Measurements from ENCODE around the gene CCDC187. TPM values are rescaled to one million over a fixed set of nuclear protein-coding genes. Genes with fewer than 3 reads are reported as not detected.

CCDC187 gene
- total RNA-seq, 1 donor from 2014 or later = 1.4 TPM

DNA sequence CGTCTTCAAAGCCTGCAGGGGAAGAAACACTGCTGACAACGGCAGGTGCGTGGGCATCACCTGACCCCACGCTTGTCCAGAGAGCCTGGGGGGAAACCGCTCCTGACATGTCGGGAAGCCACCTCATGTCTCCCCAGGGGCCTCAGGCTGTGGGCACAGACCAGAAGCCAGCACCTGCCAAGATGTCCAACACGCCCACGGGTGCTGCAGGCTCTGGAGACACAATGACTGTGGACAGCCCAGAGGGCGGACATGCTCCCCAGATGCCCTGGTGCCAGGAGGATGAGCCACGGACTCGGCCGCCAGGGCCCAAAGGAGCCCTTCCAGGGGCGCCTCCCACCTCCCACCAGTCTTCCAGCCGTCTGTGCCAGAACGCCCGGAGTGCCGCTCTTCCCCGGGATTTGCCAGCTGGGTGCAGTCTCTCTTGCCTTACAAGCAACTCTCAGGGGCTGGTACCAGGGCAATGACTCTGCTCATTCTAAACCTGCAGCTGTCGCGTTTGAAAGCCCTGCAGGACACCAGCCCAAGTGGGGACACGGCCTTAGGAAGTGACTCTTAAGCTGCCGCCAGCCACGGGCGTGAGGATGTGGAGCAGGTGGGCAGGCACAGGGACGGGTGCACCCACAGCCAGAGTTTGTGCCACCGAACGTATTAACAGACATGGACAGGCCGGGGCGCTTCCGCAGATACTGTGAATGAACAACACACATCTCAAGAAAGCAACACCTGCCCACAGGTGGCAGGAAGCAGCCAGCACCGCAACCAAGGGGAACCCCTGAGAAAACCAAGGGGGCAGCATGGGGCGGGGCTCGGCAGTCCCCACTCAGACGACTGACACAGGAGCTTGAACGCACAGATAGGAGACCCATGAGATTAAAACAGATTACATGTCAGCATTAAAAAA, 92.2 kb downstream of the CCDC187 start:
- Mint-ChIP-seq H3K27ac (no peak overlapping the region), H3K4me3 (ENCODE audit: low read depth) (no peak overlapping the region), H3K27me3 (peaks cover 5% of the 10 kb centered on the region), H3K9me3 (ENCODE audit: low read depth) (no peaks in the 10 kb centered on the region), H3K36me3 (ENCODE audit: insufficient read depth) (peaks cover 18% of the 10 kb centered on the region), H3K4me1 (ENCODE audit: low read depth) (no peaks in the 10 kb centered on the region)
- TF ChIP-seq, protein P1, sequence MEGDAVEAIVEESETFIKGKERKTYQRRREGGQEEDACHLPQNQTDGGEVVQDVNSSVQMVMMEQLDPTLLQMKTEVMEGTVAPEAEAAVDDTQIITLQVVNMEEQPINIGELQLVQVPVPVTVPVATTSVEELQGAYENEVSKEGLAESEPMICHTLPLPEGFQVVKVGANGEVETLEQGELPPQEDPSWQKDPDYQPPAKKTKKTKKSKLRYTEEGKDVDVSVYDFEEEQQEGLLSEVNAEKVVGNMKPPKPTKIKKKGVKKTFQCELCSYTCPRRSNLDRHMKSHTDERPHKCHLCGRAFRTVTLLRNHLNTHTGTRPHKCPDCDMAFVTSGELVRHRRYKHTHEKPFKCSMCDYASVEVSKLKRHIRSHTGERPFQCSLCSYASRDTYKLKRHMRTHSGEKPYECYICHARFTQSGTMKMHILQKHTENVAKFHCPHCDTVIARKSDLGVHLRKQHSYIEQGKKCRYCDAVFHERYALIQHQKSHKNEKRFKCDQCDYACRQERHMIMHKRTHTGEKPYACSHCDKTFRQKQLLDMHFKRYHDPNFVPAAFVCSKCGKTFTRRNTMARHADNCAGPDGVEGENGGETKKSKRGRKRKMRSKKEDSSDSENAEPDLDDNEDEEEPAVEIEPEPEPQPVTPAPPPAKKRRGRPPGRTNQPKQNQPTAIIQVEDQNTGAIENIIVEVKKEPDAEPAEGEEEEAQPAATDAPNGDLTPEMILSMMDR (IDR thresholded peaks at IDR 0.05; ENCODE audit: unreplicated experiment) = no peak
- no peak for DNase-seq (ENCODE audit: low spot score, unreplicated experiment)

DNA sequence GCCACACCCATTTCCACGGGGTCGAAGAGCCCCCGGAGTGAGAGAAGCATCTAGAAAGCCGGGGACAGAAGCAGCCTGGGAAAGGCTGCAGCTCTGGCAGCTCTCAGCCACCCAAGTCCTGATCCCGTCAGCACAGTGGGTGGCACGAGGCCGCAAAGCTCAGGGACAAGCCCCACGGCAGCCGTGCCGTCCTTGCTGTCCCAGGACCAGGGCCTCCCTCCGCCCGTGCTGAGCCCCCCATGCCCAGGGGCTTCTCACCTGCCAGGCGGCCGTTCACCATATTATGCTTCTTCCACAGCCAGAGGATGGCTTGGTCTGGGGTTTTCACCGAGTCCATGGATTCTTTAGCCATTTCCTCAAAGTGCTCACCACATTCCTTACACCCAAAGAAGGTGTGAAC, 92.9 kb downstream of the CCDC187 start:
- no peak for DNase-seq (ENCODE audit: low spot score, unreplicated experiment)
- Mint-ChIP-seq H3K9me3 (ENCODE audit: low read depth) (no peaks in the 10 kb centered on the region), H3K27me3 (peaks cover 11% of the 10 kb centered on the region), H3K4me3 (ENCODE audit: low read depth) (no peak overlapping the region), H3K36me3 (ENCODE audit: insufficient read depth) (peaks cover 19% of the 10 kb centered on the region), H3K27ac (no peak overlapping the region), H3K4me1 (ENCODE audit: low read depth) (no peaks in the 10 kb centered on the region)
- TF ChIP-seq, protein P1 (IDR thresholded peaks at IDR 0.05; ENCODE audit: unreplicated experiment) = no peak

DNA sequence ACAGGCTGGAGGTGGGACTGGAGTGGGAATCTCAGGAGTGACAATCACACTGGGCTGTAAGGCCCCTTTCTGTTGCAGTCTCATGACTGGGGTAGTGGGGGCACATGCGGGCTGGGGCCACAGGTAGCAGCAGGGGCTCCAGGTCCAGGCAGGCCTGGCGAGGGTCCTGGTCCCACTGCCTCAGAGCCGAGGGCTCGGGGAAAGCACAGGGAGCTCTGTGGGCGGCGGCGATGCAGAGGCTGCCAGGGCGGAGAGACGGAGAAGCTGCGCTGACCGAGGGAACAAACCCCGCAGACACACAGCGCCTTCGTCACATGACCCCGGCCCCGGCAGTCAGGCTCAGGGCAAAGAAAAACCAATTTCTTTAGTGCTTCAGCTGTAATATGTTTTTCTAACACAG, 93.6 kb downstream of the CCDC187 start:
- no peaks in the 10 kb centered on the region for H3K9me3 Mint-ChIP-seq (ENCODE audit: low read depth)
- DNase-seq (ENCODE audit: low spot score, unreplicated experiment) = no peak
- H3K27ac Mint-ChIP-seq = no peak overlapping the region
- H3K4me3 Mint-ChIP-seq (ENCODE audit: low read depth) = no peak overlapping the region
- H3K4me1 Mint-ChIP-seq (ENCODE audit: low read depth) = no peaks in the 10 kb centered on the region
- peaks cover 17% of the 10 kb centered on the region for H3K36me3 Mint-ChIP-seq (ENCODE audit: insufficient read depth)
- H3K27me3 Mint-ChIP-seq = peaks cover 13% of the 10 kb centered on the region
- TF ChIP-seq, protein P1 (IDR thresholded peaks at IDR 0.05; ENCODE audit: unreplicated experiment) = no peak

DNA sequence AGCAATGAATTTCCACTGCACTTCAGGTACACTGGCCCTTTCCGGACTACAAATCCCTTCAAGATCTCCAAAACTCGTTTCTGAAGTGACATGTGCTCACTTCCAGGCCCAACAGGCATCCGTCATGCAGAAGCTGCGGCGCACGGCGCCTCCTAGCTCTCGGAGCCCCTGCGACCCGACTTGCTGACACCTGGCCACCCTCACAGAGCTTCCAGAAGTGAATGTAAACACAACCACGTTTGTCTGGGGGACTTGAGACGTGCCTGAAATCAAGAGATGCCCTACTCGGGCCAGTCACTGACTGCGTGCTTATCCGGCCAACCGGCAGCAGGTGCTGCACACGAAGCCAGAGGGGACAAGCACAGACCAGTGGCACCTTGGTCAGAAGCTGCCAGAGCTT, 94.1 kb downstream of the CCDC187 start:
- peaks cover 13% of the 10 kb centered on the region for H3K27me3 Mint-ChIP-seq
- H3K36me3 Mint-ChIP-seq (ENCODE audit: insufficient read depth) = peaks cover 12% of the 10 kb centered on the region
- H3K4me1 Mint-ChIP-seq (ENCODE audit: low read depth) = no peaks in the 10 kb centered on the region
- no peak overlapping the region for H3K4me3 Mint-ChIP-seq (ENCODE audit: low read depth)
- TF ChIP-seq, protein P1 (IDR thresholded peaks at IDR 0.05; ENCODE audit: unreplicated experiment) = no peak
- no peak overlapping the region for H3K27ac Mint-ChIP-seq
- no peaks in the 10 kb centered on the region for H3K9me3 Mint-ChIP-seq (ENCODE audit: low read depth)
- DNase-seq (ENCODE audit: low spot score, unreplicated experiment) = no peak

DNA sequence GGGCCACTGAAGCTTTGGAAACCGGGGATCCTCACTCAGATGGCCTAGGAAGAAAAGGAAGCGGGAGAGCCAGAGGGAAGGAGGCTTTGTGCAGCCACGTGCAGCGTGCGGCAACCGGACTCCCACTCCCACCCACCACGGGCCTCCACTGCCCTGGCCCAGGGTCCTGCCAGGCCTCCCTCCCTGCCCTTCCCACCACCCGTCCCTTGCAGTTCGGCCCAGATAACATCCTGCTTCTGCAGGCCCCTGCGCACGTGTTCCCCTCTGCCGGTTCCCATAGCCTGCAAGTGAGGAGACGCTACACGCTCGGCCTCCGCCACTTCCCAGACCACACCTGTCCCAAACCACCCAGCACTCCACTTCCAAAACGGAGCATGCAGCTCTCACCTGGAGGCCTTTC, 94.7 kb downstream of the CCDC187 start:
- H3K9me3 Mint-ChIP-seq (ENCODE audit: low read depth) = no peaks in the 10 kb centered on the region
- no peak for DNase-seq (ENCODE audit: low spot score, unreplicated experiment)
- TF ChIP-seq, protein P1 (IDR thresholded peaks at IDR 0.05; ENCODE audit: unreplicated experiment) = no peak
- no peak overlapping the region for H3K27ac Mint-ChIP-seq
- H3K27me3 Mint-ChIP-seq = peaks cover 15% of the 10 kb centered on the region
- no peaks in the 10 kb centered on the region for H3K4me1 Mint-ChIP-seq (ENCODE audit: low read depth)
- H3K4me3 Mint-ChIP-seq (ENCODE audit: low read depth) = no peak overlapping the region
- peaks cover 11% of the 10 kb centered on the region for H3K36me3 Mint-ChIP-seq (ENCODE audit: insufficient read depth)
